IMR-90 (cell line): ENCODE measurements around the gene SMYD2. TPM values are rescaled to one million over a fixed set of nuclear protein-coding genes. Genes with fewer than 3 reads are reported as not detected.

Experiments
- ATAC-seq: fragments of 200-7000 bp; cut with Tn5 transposase; 2 replicates; pipeline ENCODE4 v1.9.1; 2020; ENCODE audit warnings: low read depth, mild to moderate bottlenecking, moderate library complexity
- BruUV-seq: library from RNA; stranded (reverse); fragments of 400-500 nt; replicated peaks from 2 replicates; lab custom pipeline; 2021; lab: Mats Ljungman, UMichigan
- CTCF ChIA-PET: fragments of 300-600 bp; formaldehyde crosslinking; extraction: SDS; loops from one replicate; lab custom pipeline; 2021; ENCODE audit warnings: antibody characterized with exemption; lab: Yijun Ruan, JAX
- POLR2A ChIA-PET: fragments of 300-600 bp; sonication (Branson Sonifier 250); formaldehyde crosslinking; loops from one replicate; lab custom pipeline; 2022; ENCODE audit warnings: antibody characterized with exemption; ENCODE audit not compliant: unreplicated experiment; lab: Charles Lee
- DNase-seq: peaks from one replicate; pipeline ENCODE4 v3.0.0; 2013
- H2AFZ ChIP-seq: replicated peaks from 2 replicates; pipeline ENCODE3; 2013; ENCODE audit warnings: low read length, mild to moderate bottlenecking; ENCODE audit not compliant: poor library complexity
- H2AK5ac ChIP-seq: 2 replicates; pipeline ENCODE4 v1.6.1; 2013; ENCODE audit warnings: low read depth, low read length, inconsistent platforms
- H2AK9ac ChIP-seq: replicated peaks from 2 replicates; pipeline ENCODE3; 2013; ENCODE audit warnings: mild to moderate bottlenecking, low read depth, low read length, moderate library complexity; ENCODE audit not compliant: poor library complexity
- H2BK120ac ChIP-seq: 2 replicates; pipeline ENCODE4 v1.6.1; 2013; ENCODE audit warnings: low read depth, low read length, inconsistent platforms
- H2BK15ac ChIP-seq: 3 replicates; pipeline ENCODE4 v1.6.1; 2013; ENCODE audit warnings: low read depth, low read length, inconsistent platforms
- H2BK20ac ChIP-seq: 2 replicates; pipeline ENCODE4 v1.6.1; 2013; ENCODE audit warnings: low read depth, mild to moderate bottlenecking, inconsistent platforms, low read length, moderate library complexity
- H2BK5ac ChIP-seq: 2 replicates; pipeline ENCODE4 v1.6.1; 2013; ENCODE audit warnings: mild to moderate bottlenecking, low read depth, low read length, inconsistent platforms; ENCODE audit not compliant: poor library complexity, severe bottlenecking
- H3K14ac ChIP-seq: replicated peaks from 2 replicates; pipeline ENCODE4 v1.6.1; 2013; ENCODE audit warnings: low read depth, low read length, inconsistent platforms
- H3K18ac ChIP-seq: 2 replicates; pipeline ENCODE4 v1.6.1; 2013; ENCODE audit warnings: low read depth, low read length, control low read depth
- H3K23ac ChIP-seq: 2 replicates; pipeline ENCODE4 v1.6.1; 2013; ENCODE audit warnings: low read depth, low read length, inconsistent platforms
- H3K27ac ChIP-seq: 2 replicates; pipeline ENCODE4 v1.5.1; 2013; ENCODE audit warnings: mild to moderate bottlenecking, control low read depth, low read length; ENCODE audit not compliant: insufficient read depth
- H3K27me3 ChIP-seq: 2 replicates; pipeline ENCODE4 v1.6.1; 2013; ENCODE audit warnings: low read length; ENCODE audit not compliant: control insufficient read depth, insufficient read depth
- H3K36me3 ChIP-seq: 2 replicates; pipeline ENCODE4 v1.6.1; 2013; ENCODE audit warnings: low read length, mixed read lengths; ENCODE audit not compliant: control insufficient read depth, insufficient read depth
- H3K4ac ChIP-seq: 2 replicates; pipeline ENCODE4 v1.6.1; 2013; ENCODE audit warnings: low read depth, low read length, inconsistent platforms
- H3K4me1 ChIP-seq: 2 replicates; pipeline ENCODE4 v1.6.1; 2013; ENCODE audit warnings: low read length, mixed read lengths; ENCODE audit not compliant: control insufficient read depth, insufficient read depth
- H3K4me2 ChIP-seq: 2 replicates; pipeline ENCODE4 v1.6.1; 2013; ENCODE audit warnings: low read depth, mild to moderate bottlenecking, control low read depth, low read length, moderate library complexity
- H3K4me3 ChIP-seq: 2 replicates; pipeline ENCODE4 v1.5.1; 2013; ENCODE audit warnings: low read depth, mild to moderate bottlenecking, control low read depth, low read length, moderate library complexity; ENCODE audit not compliant: insufficient read depth
- H3K56ac ChIP-seq: 2 replicates; pipeline ENCODE4 v1.6.1; 2013; ENCODE audit warnings: low read length, inconsistent platforms; ENCODE audit not compliant: insufficient read depth; ENCODE audit errors: extremely low read depth
- H3K79me1 ChIP-seq, 2 experiments: 2 replicates each; pipeline ENCODE4 v1.6.1; 2013; ENCODE audit warnings: low read length in 2 of 2, inconsistent platforms in 1 of 2, low read depth in 1 of 2
- H3K9ac ChIP-seq: 2 replicates; pipeline ENCODE4 v1.6.1; 2013; ENCODE audit warnings: low read depth, low read length, control low read depth
- H3K9me1 ChIP-seq: 2 replicates; pipeline ENCODE4 v1.6.1; 2013; ENCODE audit warnings: low read length, inconsistent platforms; ENCODE audit not compliant: insufficient read depth
- H3K9me3 ChIP-seq: 2 replicates; pipeline ENCODE4 v1.6.1; 2013; ENCODE audit warnings: low read length; ENCODE audit not compliant: control insufficient read depth, insufficient read depth
- H4K20me1 ChIP-seq: 2 replicates; pipeline ENCODE4 v1.6.1; 2013; ENCODE audit warnings: low read length, inconsistent platforms; ENCODE audit not compliant: insufficient read depth
- H4K5ac ChIP-seq: 2 replicates; pipeline ENCODE4 v1.6.1; 2013; ENCODE audit warnings: mild to moderate bottlenecking, low read depth, low read length, control low read depth
- H4K8ac ChIP-seq, 2 experiments: 2 replicates each; pipeline ENCODE4 v1.6.1; 2013; ENCODE audit warnings: low read depth in 2 of 2, low read length in 2 of 2, control low read depth in 1 of 2, inconsistent platforms in 1 of 2
- H4K91ac ChIP-seq: 2 replicates; pipeline ENCODE4 v1.6.1; 2013; ENCODE audit warnings: low read depth, low read length, inconsistent platforms; ENCODE audit not compliant: insufficient read depth
- BHLHE40 ChIP-seq: fragments of 150-350 bp; IDR thresholded peaks from 2 replicates; pipeline ENCODE4 v1.6.1; 2016; ENCODE audit warnings: mild to moderate bottlenecking, low read depth, low read length
- CEBPB ChIP-seq: IDR thresholded peaks from 2 replicates; pipeline ENCODE4 v1.6.1; 2012; ENCODE audit warnings: low read depth, low read length, improper control_type of control experiment
- CHD1 ChIP-seq: IDR thresholded peaks from 2 replicates; pipeline ENCODE4 v1.6.1; 2012; ENCODE audit warnings: low read depth, low read length, improper control_type of control experiment
- MAFK ChIP-seq: IDR thresholded peaks from 2 replicates; pipeline ENCODE4 v1.6.1; 2012; ENCODE audit warnings: low read depth, low read length, improper control_type of control experiment
- MAZ ChIP-seq: IDR thresholded peaks from 2 replicates; pipeline ENCODE4 v1.6.1; 2012; ENCODE audit warnings: low read depth, mild to moderate bottlenecking, low read length, improper control_type of control experiment, moderate library complexity, borderline replicate concordance
- MXI1 ChIP-seq: IDR thresholded peaks from 2 replicates; pipeline ENCODE4 v1.6.1; 2012; ENCODE audit warnings: low read depth, mild to moderate bottlenecking, low read length, moderate library complexity, borderline replicate concordance
- NFE2L2 ChIP-seq: fragments of 150-350 bp; IDR thresholded peaks from 2 replicates; pipeline ENCODE4 v1.6.1; 2016; ENCODE audit warnings: low read depth, mild to moderate bottlenecking, low read length
- POLR2A ChIP-seq: IDR thresholded peaks from 2 replicates; pipeline ENCODE4 v1.6.1; 2012; ENCODE audit warnings: mild to moderate bottlenecking, low read depth, low read length
- RAD21 ChIP-seq: IDR thresholded peaks from 2 replicates; pipeline ENCODE4 v1.6.1; 2012; ENCODE audit warnings: low read length, improper control_type of control experiment
- RCOR1 ChIP-seq: IDR thresholded peaks from 2 replicates; pipeline ENCODE4 v1.6.1; 2012; ENCODE audit warnings: mild to moderate bottlenecking, low read length, improper control_type of control experiment; ENCODE audit not compliant: insufficient replicate concordance
- RFX5 ChIP-seq: IDR thresholded peaks from 2 replicates; pipeline ENCODE4 v1.8.0; 2012; ENCODE audit warnings: low read depth, mild to moderate bottlenecking, low read length, moderate library complexity
- SMC3 ChIP-seq: fragments of 150-350 bp; IDR thresholded peaks from 2 replicates; pipeline ENCODE4 v1.6.1; 2016; ENCODE audit warnings: low read depth, mild to moderate bottlenecking, antibody characterized with exemption, low read length, moderate library complexity
- WGBS, 2 experiments: methylation state at CpG; one replicate each; pipeline versions ENCODE4 v1.1.5 to v1.1.7; 2013; ENCODE audit warnings: missing lambda C conversion rate in 2 of 2; ENCODE audit not compliant: insufficient read length in 1 of 2; ENCODE audit errors: extremely low coverage in 2 of 2; 5-methylcytosine and 5-hydroxymethylcytosine counted together
- dilution Hi-C: fragments of 300-500 bp; cut with HindIII; formaldehyde crosslinking; loops from one replicate; pipeline ENCODE4 v1.14.3; 2018; ENCODE audit warnings: low sequenced_read_pairs; ENCODE audit not compliant: unreplicated experiment
- in situ Hi-C: fragments of 300-500 bp; cut with MboI; formaldehyde crosslinking; loops from 3 replicates; pipeline ENCODE4 v1.14.3; 2019; ENCODE audit warnings: low sequenced_read_pairs, inconsistent platforms, mixed read lengths
- intact Hi-C: fragments of 100-400 bp; cut with micrococcal nuclease; formaldehyde crosslinking; loops from 2 replicates; pipeline ENCODE4 v1.10.0; 2022
- polyA plus RNA-seq, 3 experiments: library from polyadenylated mRNA; depleted of rRNA; stranded (reverse); fragments of >200 nt; gene quantifications; 2 replicates each; pipeline ENCODE4 v1.2.3, GENCODE V29; 2012; ENCODE audit warnings: low replicate concordance in 1 of 3
- total RNA-seq: library from RNA; depleted of rRNA; stranded (reverse); fragments of >200 nt; gene quantifications from 2 replicates; pipeline ENCODE4 v1.2.3, GENCODE V29; 2012
- TF ChIP-seq, protein P1 (sequence below): conservative IDR thresholded peaks from 2 replicates; pipeline ENCODE4 v1.5.1; 2012; ENCODE audit warnings: mild to moderate bottlenecking, low read depth, low read length, improper control_type of control experiment
- TF ChIP-seq, protein P2 (sequence below): fragments of 150-350 bp; IDR thresholded peaks from 2 replicates; pipeline ENCODE4 v1.6.1; 2017; ENCODE audit warnings: mild to moderate bottlenecking, antibody characterized with exemption, low read length, low read depth
- TF ChIP-seq, protein P3 (sequence below): fragments of 150-350 bp; IDR thresholded peaks from 2 replicates; pipeline ENCODE4 v1.6.1; 2016; ENCODE audit warnings: low read depth, mild to moderate bottlenecking, low read length, moderate library complexity, borderline replicate concordance

Gene SMYD2
- total and polyA plus RNA-seq, 2 of the 4 experiments (the other 2 are of a cell fraction) = 32.7 to 61.7 TPM

DNA sequence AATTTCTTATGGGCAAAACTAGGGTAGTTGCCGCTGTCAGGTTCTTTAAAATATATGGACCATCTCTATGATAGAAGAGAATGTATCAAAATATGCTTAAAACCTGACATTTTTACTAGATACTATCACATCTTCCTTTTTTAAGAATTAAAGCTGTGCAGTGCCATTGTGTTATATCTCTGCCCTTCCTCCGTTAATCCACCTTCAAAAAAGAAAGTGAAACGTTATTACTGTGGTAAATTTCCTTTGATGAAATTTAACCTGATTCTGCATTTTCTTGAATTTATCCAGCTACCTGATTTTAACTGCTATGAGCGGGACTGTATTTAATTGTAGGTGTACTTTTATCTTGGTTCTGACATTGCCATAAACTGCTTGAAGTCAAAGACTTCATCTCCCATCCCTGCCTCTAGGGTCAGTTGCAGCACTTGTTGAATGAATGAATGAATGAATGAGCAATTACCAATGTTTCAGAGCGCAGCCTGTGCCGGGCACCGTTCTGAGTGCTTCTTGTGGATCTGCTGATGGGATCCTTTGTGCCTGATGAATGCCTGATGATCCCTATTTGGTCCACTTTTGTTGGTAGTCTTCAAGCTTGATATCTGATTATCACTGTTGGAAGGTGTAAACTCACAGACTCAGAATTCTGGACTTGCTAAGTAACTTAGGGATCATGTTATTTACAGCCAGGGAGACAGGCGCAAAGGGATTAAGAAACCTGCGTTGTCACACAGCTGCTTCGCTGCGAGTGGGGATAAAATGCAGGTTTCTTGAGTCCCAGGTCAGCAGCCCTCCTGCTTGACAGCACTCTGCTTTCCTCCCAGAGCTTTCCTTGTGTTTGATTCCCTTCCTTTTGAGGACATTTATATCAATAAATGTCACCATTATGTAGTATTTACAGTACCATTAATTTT, 30.1 kb downstream of the SMYD2 start:
- in situ Hi-C loops (no loop called here), intact Hi-C loops (no loop called here), dilution Hi-C loops (no loop called here)
- ChIA-PET POLR2A (no interaction called here), CTCF (no interaction called here)
- Histone ChIP-seq H3K4me1 (no peaks in the 10 kb centered on the region), H4K8ac (no peak overlapping the region), H2BK20ac (no peak overlapping the region), H3K27ac (no peak overlapping the region), H3K23ac (no peak overlapping the region), H2AFZ (no peak overlapping the region), H2AK5ac (no peak overlapping the region), H3K36me3 (no peaks in the 10 kb centered on the region; the same call in 1 of the 2 replicates), H3K9ac (no peak overlapping the region), H3K79me1 (peaks cover 0 to 3% of the 10 kb centered on the region in 2 experiments; a peak in 3 of 4 replicates), H2AK9ac (no peak overlapping the region), H3K9me1 (peaks cover 5% of the 10 kb centered on the region; the same call in 1 of the 2 replicates), H3K9me3 (no peaks in the 10 kb centered on the region), H3K4me3 (no peak overlapping the region), H3K56ac (no peak overlapping the region), H3K18ac (no peak overlapping the region), H3K14ac (no peak overlapping the region), H4K5ac (no peak overlapping the region), H3K4me2 (no peak overlapping the region), H3K27me3 (no peaks in the 10 kb centered on the region), H4K91ac (no peak overlapping the region), H2BK120ac (no peak overlapping the region), H3K4ac (no peak overlapping the region), H2BK5ac (no peak overlapping the region), H2BK15ac (no peak overlapping the region), H4K20me1 (no peaks in the 10 kb centered on the region)
- DNase-seq = no peak
- no CpG with 5 or more reads among the region's 11 CpGs for WGBS, 2 experiments
- no TSS peak for BruUV-seq
- TF ChIP-seq SMC3 (no peak), CHD1 (no peak), MAZ (no peak), MXI1 (no peak), CEBPB (no peak), RCOR1 (no peak), NFE2L2 (no peak), RAD21 (no peak), POLR2A (no peak), BHLHE40 (no peak), MAFK (no peak), RFX5 (no peak)
- TF ChIP-seq, protein P1, sequence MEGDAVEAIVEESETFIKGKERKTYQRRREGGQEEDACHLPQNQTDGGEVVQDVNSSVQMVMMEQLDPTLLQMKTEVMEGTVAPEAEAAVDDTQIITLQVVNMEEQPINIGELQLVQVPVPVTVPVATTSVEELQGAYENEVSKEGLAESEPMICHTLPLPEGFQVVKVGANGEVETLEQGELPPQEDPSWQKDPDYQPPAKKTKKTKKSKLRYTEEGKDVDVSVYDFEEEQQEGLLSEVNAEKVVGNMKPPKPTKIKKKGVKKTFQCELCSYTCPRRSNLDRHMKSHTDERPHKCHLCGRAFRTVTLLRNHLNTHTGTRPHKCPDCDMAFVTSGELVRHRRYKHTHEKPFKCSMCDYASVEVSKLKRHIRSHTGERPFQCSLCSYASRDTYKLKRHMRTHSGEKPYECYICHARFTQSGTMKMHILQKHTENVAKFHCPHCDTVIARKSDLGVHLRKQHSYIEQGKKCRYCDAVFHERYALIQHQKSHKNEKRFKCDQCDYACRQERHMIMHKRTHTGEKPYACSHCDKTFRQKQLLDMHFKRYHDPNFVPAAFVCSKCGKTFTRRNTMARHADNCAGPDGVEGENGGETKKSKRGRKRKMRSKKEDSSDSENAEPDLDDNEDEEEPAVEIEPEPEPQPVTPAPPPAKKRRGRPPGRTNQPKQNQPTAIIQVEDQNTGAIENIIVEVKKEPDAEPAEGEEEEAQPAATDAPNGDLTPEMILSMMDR = no peak
- TF ChIP-seq, protein P2, sequence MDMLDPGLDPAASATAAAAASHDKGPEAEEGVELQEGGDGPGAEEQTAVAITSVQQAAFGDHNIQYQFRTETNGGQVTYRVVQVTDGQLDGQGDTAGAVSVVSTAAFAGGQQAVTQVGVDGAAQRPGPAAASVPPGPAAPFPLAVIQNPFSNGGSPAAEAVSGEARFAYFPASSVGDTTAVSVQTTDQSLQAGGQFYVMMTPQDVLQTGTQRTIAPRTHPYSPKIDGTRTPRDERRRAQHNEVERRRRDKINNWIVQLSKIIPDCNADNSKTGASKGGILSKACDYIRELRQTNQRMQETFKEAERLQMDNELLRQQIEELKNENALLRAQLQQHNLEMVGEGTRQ = no peak
- TF ChIP-seq, protein P3, sequence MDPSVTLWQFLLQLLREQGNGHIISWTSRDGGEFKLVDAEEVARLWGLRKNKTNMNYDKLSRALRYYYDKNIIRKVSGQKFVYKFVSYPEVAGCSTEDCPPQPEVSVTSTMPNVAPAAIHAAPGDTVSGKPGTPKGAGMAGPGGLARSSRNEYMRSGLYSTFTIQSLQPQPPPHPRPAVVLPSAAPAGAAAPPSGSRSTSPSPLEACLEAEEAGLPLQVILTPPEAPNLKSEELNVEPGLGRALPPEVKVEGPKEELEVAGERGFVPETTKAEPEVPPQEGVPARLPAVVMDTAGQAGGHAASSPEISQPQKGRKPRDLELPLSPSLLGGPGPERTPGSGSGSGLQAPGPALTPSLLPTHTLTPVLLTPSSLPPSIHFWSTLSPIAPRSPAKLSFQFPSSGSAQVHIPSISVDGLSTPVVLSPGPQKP = no peak
- no peak for ATAC-seq
